Activated CD8-positive, alpha-beta memory T cell treated with anti-CD3 and anti-CD28 coated beads, Interleukin-2, amount 10 ng/mL, durations not matched to agents 7 days and 5 days (primary cell): ENCODE results near the gene NELFCD. TPM values are rescaled to one million over a fixed set of nuclear protein-coding genes. Genes with fewer than 3 reads are reported as not detected.
"Not testable (repeated sequence)": the region's sequence is repeated elsewhere in the genome, so short reads cannot be mapped to it uniquely, and the experiment has no call there.

Experiments used
- ATAC-seq: fragments of 150-1000 bp; cut with Tn5 transposase; one replicate; pipeline ENCODE4 v1.10.0; 2021; ENCODE audit warnings: moderate library complexity
- CTCF ChIA-PET: fragments of 350-600 bp; sonication (Branson Sonifier 250); formaldehyde crosslinking; loops from one replicate; lab custom pipeline; 2021; ENCODE audit warnings: antibody characterized with exemption; lab: Charles Lee
- DNase-seq: peaks from one replicate; pipeline ENCODE4 v3.0.0-alpha.2; 2020
- H3K27ac Mint-ChIP-seq: one replicate; pipeline ENCODE4 v1.8.0; 2021; ENCODE audit warnings: mild to moderate bottlenecking, mixed read lengths
- H3K27me3 Mint-ChIP-seq: one replicate; pipeline ENCODE4 v1.8.0; 2021; ENCODE audit warnings: mixed read lengths
- H3K36me3 Mint-ChIP-seq: one replicate; pipeline ENCODE4 v1.8.0; 2021; ENCODE audit warnings: mild to moderate bottlenecking, mixed read lengths
- H3K4me1 Mint-ChIP-seq: one replicate; pipeline ENCODE4 v1.8.0; 2021; ENCODE audit warnings: mixed read lengths
- H3K4me3 Mint-ChIP-seq: one replicate; pipeline ENCODE4 v1.8.0; 2021; ENCODE audit warnings: mild to moderate bottlenecking, moderate library complexity, mixed read lengths
- H3K9me3 Mint-ChIP-seq: one replicate; pipeline ENCODE4 v1.8.0; 2022; ENCODE audit warnings: low read depth, mixed read lengths
- total RNA-seq, 2 experiments: library from RNA; stranded (reverse); gene quantifications; one replicate each; pipeline ENCODE4 v1.2.3, GENCODE V29; 2021

The NELFCD gene
- total RNA-seq, 2 experiments from 2014 or later = 71.2 to 86.2 TPM

DNA sequence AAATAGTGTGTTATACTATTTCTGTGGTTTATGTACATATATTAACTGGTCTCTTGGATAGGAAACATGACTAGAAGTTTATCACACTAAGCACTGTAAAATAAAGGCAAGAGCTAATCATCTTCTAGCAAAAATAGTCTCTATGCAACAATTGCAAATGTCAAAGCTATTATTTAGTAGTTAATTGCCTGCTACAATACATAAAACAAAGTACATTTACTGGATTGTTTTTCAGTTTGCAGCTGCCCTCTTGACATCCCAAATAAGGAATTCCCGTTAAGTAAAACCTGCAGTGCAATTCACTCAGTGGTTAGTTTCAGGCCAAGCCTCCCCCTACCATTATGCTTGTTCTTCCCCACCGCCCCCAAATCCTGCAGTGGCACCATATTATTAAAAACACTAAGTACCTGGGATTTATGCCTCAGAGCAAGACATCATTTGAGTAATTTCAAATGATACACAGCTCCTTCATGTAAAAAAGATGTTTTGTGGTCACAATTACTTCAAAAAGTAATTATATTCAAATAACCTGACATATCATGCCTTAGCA lies 52.6 kb downstream of the NELFCD start:
- ATAC-seq (no peak), DNase-seq (no peak)
- Mint-ChIP-seq H3K9me3 (no peaks in the 10 kb centered on the region), H3K27me3 (no peaks in the 10 kb centered on the region), H3K27ac (peak overlapping the region; percentile 58), H3K36me3 (peaks cover 59% of the 10 kb centered on the region), H3K4me1 (peaks cover 68% of the 10 kb centered on the region), H3K4me3 (no peak overlapping the region)
- CTCF ChIA-PET = interaction anchor here (1.1 to 1.5 kb wide), 3 partner anchors 9 to 164 kb away, joined by 3 to 5 read pairs (median 4); partner anchors contain the start of gene PRELID3B

DNA sequence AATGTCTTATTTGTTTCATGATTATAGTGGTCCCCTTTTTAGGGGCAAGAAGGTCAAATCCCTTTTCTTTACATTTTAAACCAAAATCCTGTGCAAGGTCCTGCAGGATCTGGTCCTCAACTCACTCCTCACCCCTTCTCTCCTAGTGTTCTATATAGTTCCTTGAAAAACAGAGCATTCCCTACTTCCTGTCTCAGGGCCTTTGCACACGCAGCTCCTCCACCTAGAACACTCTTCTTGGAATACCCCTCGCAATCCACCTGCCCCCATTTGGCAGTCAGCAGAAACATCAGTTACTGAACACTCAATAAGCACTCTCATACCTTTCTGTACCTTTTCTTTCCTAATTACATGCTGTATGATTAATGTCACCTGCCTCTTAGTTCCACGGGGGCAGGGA lies 54.3 kb downstream of the NELFCD start:
- no peak overlapping the region for H3K4me3 Mint-ChIP-seq
- CTCF ChIA-PET = no interaction called here
- no peak for DNase-seq

DNA sequence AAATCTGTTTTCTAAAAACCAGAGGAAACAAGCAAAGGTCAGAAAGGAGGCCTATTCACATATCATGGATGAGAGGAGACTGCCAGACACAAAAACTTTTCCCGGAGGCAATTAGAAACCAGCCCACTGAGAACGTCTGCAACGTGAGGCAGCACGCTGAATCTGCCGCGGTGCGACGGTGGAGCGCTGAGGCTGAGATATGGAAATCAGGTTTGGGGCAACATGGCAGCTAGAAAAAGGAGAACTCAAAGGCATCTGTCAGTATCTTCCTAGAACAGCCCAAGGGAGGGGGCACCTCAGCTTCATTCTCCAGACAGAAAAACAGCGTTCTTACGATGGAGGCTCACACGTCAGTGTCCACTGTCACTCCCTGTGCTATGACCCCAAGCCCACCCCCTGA lies 56.3 kb downstream of the NELFCD start:
- DNase-seq (no peak), ATAC-seq (no peak)
- Mint-ChIP-seq H3K4me1 (peaks cover 70% of the 10 kb centered on the region), H3K27me3 (no peaks in the 10 kb centered on the region), H3K9me3 (no peaks in the 10 kb centered on the region), H3K36me3 (peaks cover 55% of the 10 kb centered on the region), H3K4me3 (no peak overlapping the region), H3K27ac (peak overlapping the region; percentile 0)
- CTCF ChIA-PET = no interaction called here

More for the DNA sequence above, 54.3 kb downstream of the NELFCD start:
- Mint-ChIP-seq H3K9me3 (no peaks in the 10 kb centered on the region), H3K27ac (no peak overlapping the region), H3K27me3 (no peaks in the 10 kb centered on the region), H3K4me1 (peaks cover 68% of the 10 kb centered on the region), H3K36me3 (peaks cover 51% of the 10 kb centered on the region)
- ATAC-seq = no peak

DNA sequence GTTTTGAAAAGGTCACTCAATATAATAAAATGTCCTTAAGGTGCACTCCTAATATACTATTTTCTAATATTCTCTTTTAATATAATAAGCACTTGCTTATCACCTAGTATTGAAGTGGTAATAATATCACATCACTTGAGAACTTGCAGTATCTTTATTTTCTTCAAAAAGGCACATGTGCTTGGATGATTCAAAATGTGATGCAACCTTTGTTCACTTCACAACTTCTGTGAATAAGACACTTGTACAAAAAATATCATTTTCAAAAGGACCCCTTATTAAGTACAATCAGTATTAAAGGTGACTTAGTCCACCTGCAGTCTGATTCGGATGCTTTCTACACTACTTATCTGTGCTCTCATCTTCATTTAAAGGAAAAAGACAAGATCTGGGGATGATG lies 58.2 kb downstream of the NELFCD start:
- no peak for ATAC-seq
- no peak for DNase-seq
- H3K27me3 Mint-ChIP-seq = no peaks in the 10 kb centered on the region
- H3K27ac Mint-ChIP-seq = peak overlapping the region; percentile 47
- H3K36me3 Mint-ChIP-seq = peaks cover 46% of the 10 kb centered on the region
- CTCF ChIA-PET = no interaction called here
- H3K4me3 Mint-ChIP-seq = peak overlapping the region; percentile 4
- H3K4me1 Mint-ChIP-seq = peaks cover 73% of the 10 kb centered on the region
- H3K9me3 Mint-ChIP-seq = no peaks in the 10 kb centered on the region

DNA sequence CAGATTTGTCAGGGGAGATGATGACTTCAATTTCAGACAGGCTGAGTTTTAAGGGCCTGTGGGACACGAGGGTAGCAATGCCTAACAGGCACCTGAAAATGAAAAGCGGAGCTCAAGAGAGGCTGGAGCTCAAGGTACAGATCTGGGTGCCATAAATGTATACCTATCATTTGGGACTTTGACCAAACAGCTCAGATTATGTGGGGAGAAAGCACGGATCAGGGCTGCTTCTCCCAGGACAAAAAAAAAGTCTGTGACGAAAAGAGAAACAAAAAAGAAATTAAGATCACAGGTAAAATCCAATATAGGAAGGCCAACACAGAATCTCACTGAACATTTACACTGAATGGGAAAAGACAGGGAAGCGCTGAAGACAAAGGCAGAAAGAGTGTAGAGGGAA lies 59.6 kb downstream of the NELFCD start:
- Mint-ChIP-seq H3K27me3 (no peaks in the 10 kb centered on the region), H3K4me1 (peaks cover 67% of the 10 kb centered on the region), H3K4me3 (peak overlapping the region; percentile 92), H3K27ac (peak overlapping the region; percentile 38), H3K9me3 (no peaks in the 10 kb centered on the region), H3K36me3 (peaks cover 38% of the 10 kb centered on the region)
- ATAC-seq (no peak), DNase-seq (no peak)
- CTCF ChIA-PET = interaction anchor here (1.2 to 1.5 kb wide), 2 partner anchors 8 to 170 kb away, joined by 3 to 6 read pairs; partner anchors contain the start of gene ATP5F1E

DNA sequence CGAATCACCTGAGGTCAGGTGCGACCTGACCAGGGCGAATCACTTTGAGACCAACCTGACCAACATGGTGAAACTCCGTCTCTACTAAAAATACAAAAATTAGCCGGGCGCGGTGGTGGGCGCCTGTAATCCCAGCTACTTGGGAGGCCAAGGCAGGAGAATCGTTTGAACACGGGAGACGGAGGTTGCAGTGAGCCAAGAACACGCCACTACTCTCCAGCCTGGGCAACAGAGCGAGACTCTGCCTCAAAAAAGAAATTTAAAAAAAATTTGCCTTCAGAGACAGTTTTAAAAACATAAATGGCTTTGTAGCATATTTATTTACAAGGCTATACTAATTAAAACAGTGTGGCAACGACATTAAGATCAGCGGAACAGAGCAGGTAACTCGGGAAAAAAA lies 60.4 kb downstream of the NELFCD start:
- H3K9me3 Mint-ChIP-seq, ATAC-seq, DNase-seq, H3K27me3 Mint-ChIP-seq: not testable (repeated sequence)
- peaks cover 29% of the 10 kb centered on the region for H3K36me3 Mint-ChIP-seq
- peak overlapping the region; percentile 38 for H3K27ac Mint-ChIP-seq
- CTCF ChIA-PET = interaction anchor here (1.0 to 1.5 kb wide), 3 partner anchors 9 to 41 kb away, joined by 3 to 6 read pairs (median 5); partner anchors contain the start of gene ATP5F1E
- H3K4me1 Mint-ChIP-seq = peaks cover 60% of the 10 kb centered on the region
- peak overlapping the region; percentile 92 for H3K4me3 Mint-ChIP-seq

DNA sequence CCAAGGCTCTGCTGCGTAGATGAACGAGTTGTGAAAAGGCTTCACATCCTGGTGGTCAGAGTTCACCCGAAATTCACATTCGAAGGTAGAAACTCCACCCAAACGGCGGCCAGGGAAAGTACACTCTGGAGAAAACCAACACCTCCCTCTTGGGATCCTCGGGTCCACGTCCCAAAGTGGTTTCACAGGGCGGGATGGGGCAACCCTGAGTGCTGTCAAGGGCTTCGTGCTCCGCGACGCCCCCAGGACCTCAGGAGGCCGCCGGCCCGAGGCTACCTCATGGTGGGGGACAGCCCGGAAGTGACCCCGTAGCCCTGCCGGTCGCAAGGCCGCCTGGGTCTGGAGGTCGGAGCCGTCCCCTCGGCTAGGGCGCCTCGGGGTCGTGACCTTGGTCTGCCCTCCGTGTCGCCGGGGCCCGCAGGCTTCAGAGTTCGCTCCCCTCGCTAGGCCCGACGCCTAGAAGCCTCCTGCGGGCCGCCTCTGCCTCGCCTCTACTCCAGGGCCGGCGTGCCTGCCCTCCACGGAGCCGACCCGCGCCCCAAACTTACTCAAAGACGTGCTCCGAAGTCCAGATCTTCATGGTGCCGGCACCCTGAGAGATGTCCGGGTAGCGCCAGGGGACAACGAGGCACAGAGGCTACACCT lies 61.2 kb downstream of the NELFCD start, which contains the start of gene PRELID3B:
Gene PRELID3B, minus strand, starts transcription at position 636 of the 645 bp plus-strand sequence. Its CDS starts 56 bp downstream, at position 580.
- peak within 1 kb of the TSS; percentile 92 for H3K4me3 Mint-ChIP-seq
- H3K9me3 Mint-ChIP-seq = no peaks in the 10 kb centered on the region
- H3K36me3 Mint-ChIP-seq = peaks cover 23% of the 10 kb centered on the region
- DNase-seq (no peak), ATAC-seq (peak; percentile 52)
- peak within 1 kb of the TSS; percentile 85 for H3K27ac Mint-ChIP-seq
- H3K27me3 Mint-ChIP-seq = no peaks in the 10 kb centered on the region
- H3K4me1 Mint-ChIP-seq = peaks cover 52% of the 10 kb centered on the region
- CTCF ChIA-PET = interaction anchor here (1.0 to 1.8 kb wide), 3 partner anchors 8 to 40 kb away, joined by 3 to 5 read pairs (median 5); no protein-coding TSS in a partner anchor

DNA sequence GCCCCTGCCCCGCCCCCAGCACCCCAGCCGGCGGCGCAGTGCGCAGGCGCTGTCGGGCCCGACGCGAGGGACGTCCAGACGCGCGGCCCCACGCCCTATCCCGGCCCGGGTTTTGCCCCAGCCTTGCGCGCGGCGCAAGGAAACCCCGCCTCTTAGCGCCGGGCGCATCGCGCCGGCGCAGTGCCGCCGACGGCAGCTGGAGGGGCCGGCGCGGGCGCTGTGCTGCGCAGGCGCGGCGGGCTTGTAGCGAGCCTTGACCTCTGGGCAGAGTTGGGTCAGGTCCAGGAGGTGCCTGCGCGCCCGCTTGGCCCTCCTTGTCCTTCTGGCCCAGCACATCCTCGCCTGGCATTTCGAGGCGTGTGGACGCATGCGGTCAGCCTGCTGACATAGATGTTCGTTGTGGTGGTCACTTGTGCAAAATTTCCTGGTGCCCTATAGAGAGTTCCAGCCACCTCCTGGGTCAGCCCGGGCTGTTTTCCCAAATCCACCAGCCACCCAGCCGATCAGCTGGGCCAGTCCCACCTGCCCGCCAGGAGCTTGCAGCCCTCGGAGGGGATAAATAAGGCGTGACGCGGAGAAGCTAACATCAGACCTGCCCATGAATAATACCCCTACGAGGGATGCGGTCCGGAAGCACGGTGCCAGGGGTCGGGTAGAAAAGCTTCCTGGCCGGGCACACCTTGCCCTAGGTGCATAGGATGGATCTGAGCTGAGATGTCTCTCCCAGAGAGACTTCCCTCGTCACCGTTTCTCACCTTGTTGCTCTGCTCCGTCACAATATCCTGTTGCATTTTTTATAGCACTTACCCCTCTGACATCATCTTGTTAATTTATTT lies 62.0 kb downstream of the NELFCD start:
- Mint-ChIP-seq H3K4me3 (peak overlapping the region; percentile 92), H3K27ac (peak overlapping the region; percentile 85), H3K36me3 (peaks cover 16% of the 10 kb centered on the region), H3K4me1 (peaks cover 48% of the 10 kb centered on the region), H3K9me3 (no peaks in the 10 kb centered on the region), H3K27me3 (no peaks in the 10 kb centered on the region)
- ATAC-seq = peak; percentile 97
- CTCF ChIA-PET = interaction anchor here (0.9 to 1.8 kb wide), 7 partner anchors 9 to 392 kb away, joined by 3 to 8 read pairs (median 5); partner anchors contain the start of genes ATP5F1E and STX16
- peak; percentile 95 for DNase-seq

DNA sequence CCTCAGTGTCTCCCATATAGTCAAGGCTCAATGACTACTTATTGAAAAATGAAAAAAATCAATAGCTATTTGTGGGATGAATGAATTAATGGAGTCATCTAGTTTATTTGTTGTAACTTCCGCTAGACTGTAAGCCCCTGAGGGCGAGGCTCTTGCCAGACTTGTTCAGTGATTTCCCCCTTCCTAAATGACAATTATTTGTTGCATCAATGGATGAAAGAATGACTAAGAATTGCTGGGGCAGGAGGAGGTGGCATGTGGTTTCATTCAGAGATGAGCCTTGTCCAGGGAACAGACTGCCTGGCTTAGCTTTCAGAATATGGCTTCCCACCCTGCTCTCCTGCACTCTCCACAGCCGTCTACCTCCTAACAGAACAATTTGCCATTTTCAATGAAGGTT lies 62.6 kb downstream of the NELFCD start:
- Mint-ChIP-seq H3K36me3 (peaks cover 16% of the 10 kb centered on the region), H3K4me3 (peak overlapping the region; percentile 71), H3K4me1 (peaks cover 52% of the 10 kb centered on the region), H3K27ac (peak overlapping the region; percentile 85), H3K27me3 (no peaks in the 10 kb centered on the region), H3K9me3 (no peaks in the 10 kb centered on the region)
- CTCF ChIA-PET = interaction anchor here (0.9 to 1.8 kb wide), 6 partner anchors 10 to 393 kb away, joined by 3 to 8 read pairs (median 4); partner anchors contain the start of genes ATP5F1E and STX16
- DNase-seq (no peak), ATAC-seq (no peak)

DNA sequence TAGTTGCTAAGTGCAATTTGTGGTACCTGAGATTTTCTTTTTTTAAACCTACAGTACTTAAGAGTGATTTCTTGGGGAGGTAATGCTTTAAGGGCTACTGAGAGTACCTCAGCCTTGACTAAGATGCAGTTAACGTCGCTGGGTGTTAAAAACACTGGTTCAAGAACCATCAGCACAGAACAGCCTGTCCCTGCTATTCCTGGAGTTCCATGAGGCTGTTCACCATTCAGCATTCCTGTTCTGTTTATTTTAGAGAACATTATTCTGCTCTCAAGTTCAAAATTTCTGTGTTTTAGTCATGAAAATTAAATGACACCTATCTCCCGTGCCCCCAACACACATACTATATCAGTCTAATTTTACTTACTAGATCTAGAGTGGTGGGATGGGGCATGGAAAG lies 63.2 kb downstream of the NELFCD start:
- Mint-ChIP-seq H3K4me1 (peaks cover 47% of the 10 kb centered on the region), H3K4me3 (no peak overlapping the region)
- no peak for ATAC-seq

More for the DNA sequence above, 63.2 kb downstream of the NELFCD start:
- peaks cover 16% of the 10 kb centered on the region for H3K36me3 Mint-ChIP-seq
- no peak for DNase-seq
- no peaks in the 10 kb centered on the region for H3K27me3 Mint-ChIP-seq
- H3K9me3 Mint-ChIP-seq = no peaks in the 10 kb centered on the region
- CTCF ChIA-PET = interaction anchor here (0.9 to 1.7 kb wide), 4 partner anchors 12 to 393 kb away, joined by 3 to 8 read pairs (median 4); partner anchors contain the start of genes ATP5F1E and STX16
- H3K27ac Mint-ChIP-seq = no peak overlapping the region
